OCI-M1 (cell line): ENCODE results near the gene NCF2.
A peak's percentile ranks its signal among the peaks of the same experiment; 100 is the strongest.
"Not testable (repeated sequence)": the region's sequence is repeated elsewhere in the genome, so short reads cannot be mapped to it uniquely, and the experiment has no call there.

Experiments used
- DNase-seq: peaks from one replicate; lab custom pipeline; 2025; lab: John Stamatoyannopoulos, UW

The NCF2 gene

DNA sequence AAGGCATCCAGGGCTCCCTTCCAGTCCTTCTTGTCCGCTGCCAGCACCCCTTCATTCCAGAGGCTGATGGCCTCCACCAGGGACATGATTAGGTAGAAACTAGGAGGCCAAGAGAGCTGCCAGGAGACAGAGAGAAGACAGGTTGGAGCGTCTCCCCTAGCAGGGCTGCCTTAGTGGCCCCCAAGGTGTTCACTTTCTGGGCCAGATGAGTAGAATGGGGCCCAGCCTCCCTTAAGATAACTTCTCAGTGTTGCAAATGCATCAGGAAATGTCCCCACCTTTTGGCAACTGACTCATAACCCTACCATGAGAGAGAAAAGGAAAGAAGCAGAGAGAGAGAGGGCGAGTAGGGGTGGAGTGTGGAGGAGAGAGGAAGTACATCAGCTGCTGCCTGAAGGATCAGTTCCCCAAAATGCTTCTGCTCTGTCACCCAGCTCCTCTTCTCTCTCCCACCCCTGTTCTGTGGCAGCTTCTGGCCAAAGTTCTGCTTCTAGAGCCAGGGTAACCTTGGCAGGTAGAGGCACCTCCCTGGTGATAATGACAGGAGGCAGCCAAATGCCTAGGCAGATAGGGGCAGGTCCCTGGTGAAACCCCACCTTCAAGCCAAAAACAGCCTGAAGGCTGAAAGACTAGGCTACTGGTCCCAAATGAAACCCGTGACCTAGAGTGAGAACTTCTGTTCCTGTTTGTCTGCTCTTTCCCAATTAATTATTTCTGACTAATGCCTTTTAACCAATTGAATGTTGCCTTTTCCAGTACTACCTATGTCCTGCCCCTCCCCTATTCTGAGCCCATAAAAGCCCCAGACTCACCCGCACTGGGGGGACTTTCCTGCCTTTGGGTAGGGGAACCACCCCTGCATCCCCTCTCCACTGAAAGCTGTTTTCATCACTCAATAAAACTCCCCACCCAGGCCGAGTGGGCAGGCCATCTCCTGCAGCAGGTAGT is at the start of gene NCF2:
Gene NCF2 (minus strand): TSS at position 216 of the 948 bp plus-strand sequence. CDS start 130 bp downstream, at position 86.
- peak; percentile 85 for DNase-seq

DNA sequence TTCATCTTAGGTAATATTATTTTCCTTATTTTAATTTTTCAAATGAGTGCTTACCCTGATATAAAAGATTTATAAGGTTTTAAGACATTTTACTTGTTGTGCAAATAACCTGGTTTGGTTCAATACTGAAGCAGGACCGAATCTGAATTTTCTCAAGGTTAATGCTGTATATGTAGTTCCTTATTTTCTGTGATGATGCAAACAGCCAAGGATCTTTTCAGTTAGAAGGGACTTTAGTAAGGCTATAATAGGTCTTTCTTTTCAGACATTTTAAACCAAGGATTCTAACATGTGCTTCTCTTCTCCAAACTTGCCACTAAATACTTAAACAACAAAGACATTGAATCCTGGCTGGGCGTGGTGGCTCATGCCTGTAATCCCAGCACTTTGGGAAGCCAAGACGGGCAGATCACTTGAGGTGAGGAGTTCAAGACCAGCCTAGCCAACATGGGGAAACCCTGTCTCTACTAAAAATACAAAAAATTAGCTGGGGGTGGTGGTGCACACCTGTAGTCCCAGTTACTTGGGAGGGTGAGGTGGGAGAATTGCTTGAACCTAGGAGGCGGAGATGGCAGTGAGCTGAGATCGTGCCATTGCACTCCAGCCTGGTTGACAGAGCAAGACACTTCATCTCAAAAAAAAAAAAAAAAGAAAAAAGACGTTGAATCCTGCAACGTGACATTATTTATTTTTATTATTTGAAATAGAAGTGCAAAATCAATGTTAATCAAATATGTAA is 48.6 kb upstream of the NCF2 start:
- no peak for DNase-seq

- DNase-seq = no peak
These were observed 46.5 kb upstream of the NCF2 start for GRCh38 chr1:183636783-183637182.

DNA sequence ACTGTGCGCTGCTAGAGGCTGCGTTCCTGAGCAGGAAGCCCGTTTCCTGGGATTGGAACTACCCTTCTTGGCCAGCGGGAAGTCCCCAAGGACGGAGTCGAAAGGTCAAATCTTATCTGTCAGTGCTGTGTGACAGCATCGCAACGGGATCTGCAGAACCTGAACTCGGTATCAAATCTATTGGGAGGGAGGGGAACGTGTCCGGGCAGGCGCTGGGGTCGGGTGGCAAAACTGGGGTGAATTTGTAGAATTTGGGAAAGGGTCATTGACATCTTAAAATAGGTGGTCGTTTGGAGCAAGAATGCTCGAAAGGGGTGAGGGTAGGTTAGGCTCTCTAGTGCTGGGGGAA is 46.0 kb upstream of the NCF2 start:
- no peak for DNase-seq

- DNase-seq = peak; percentile 98
These were observed 45.5 kb upstream of the NCF2 start, which contains the start of gene ARPC5 for GRCh38 chr1:183635606-183636333. ARPC5 (minus strand) TSS chr1:183635783; CDS start chr1:183635659, 124 bp downstream.

DNA sequence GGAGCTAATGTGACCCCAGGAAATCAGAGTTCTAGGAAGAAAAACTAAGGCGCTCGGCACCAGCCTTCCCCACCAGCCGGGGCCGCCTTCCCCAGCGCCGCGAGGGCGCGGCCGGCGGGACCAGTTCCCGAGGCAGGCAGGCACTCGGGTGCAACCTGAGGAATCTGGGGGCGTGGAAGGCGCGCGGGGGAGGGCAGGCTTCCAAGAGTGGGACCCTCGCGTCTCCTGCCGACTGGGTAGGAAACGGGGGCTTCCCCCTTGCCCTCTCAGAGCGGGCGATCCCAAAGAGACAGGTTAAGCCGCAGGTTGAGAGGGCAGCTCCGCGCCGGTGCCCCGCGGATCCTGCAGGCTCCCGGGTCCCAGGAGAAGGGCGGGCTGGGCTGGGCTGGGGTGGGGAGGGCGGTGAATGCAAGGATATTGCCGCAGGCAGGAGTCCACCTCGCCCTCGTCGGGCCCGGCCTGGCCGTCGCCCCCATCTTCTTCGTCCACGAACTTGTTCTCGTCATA is 44.9 kb upstream of the NCF2 start:
- peak; percentile 47 for DNase-seq

DNA sequence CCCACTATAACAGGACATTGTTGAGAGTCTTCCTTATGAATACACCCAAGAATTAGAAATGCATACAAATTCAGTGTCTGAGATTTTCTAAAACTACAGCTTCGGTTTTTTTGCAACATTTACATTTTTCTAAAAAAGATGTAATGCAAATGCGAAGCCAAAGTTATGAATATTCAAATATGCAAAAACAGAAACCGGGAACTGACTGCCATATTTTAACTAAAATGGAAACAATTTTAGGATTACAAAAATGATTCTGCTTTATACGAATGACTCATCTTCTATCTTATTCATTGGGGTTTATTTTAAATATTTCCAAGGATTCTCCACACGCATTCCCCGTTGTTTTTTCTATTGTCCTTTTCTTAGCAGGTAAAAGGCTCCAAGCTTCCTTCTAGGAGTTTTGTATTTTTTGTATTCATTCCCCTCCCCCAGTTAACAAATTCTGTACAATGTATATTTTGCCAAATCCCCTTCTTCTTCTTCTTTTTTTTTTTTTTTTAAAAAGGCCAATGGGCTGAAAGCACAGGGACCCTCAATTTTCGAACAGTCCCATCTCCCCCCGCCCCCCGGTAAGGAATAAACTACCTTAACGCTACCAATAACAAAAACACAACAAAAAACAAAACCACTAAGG is 44.3 kb upstream of the NCF2 start:
- DNase-seq = peak; percentile 25

DNA sequence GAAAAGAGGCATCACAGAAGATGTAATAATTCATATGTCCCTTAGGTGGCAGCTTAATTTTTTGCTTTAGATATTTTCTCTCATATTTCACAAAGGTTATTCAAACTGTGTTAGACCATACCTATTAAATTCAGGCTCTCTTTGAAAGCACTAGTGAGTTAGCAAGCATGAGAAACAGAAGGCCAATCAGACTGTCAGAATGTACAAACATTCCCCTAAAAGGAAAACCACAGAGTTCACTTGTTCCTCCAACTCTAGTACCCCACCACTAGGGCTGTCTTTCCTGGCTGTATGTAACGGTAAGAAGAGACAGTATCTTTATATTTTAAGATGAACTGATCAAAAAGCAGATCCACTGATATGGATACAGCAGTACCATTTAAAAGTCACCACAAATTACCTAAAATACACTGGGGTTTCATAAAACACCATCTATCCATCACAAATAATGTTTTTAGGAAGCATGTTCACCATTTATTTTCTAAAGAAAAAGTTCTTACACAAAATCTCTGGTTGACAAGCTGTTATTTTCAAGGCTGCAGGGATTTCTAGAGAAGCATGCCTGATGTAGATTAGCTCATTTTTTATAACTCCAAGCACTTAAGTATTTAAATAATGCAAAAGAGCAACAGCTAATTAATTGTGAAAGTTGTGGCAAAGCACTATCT is 43.6 kb upstream of the NCF2 start:
- DNase-seq = peak; percentile 90

GRCh38 chr1:183632964-183633363 is 42.7 kb upstream of the NCF2 start:
- DNase-seq = no peak

DNA sequence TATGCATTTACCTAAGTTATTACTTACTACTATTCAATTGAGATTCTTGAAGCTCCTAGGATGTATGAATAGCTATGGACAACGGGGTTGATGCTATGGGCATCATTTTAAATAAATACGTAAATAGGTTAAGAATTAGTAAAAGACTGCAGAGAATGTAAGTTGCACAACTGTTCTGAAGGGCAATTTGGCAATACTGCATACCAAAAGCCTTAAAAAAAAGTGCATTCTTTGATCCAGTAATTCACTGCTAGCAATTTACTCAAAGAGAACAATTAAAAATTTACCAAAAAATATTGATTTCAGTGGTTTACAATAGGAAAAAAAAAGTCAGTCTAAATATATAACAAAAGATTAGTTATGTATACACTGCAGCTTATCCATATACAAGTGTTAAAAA is 41.9 kb upstream of the NCF2 start:
- no peak for DNase-seq

DNA sequence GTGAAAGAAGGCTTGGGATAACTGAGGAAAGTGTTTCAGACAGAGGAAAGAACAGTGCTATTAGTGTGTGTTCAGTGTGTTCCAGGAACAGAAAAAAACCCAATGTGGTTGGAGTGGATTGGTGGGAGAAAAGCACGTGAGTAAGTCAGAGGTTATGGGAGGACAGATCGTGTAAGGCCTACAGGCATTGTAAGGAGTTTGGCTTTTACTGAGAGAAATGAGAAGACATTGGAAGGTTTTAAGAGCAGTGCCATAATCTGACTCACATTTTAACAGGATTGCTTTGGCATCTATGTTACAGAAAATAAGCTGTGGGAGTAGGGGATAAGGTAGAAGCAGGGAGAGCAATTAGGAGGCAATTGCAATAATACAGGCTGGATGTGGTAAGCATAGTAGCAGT is 40.5 kb upstream of the NCF2 start:
- DNase-seq = no peak

DNA sequence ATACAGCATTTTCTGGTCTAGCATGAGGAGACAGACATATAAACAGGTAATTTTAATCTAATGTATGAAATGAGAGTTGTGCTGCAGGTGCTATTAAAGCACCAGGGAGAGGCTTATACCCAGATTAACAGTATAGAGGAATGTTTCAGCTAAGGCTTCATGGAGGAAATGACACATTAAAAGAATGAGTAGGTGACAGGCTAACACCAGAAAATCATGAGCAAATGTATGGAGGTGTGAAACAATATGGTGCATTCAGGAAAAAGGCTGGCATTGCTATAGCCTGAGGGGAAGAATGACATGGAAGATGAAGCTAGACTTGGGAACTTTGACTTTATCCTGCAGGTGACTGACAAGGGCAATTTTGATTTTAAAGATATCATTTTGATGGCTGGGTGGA is 38.3 kb upstream of the NCF2 start:
- DNase-seq = no peak

DNA sequence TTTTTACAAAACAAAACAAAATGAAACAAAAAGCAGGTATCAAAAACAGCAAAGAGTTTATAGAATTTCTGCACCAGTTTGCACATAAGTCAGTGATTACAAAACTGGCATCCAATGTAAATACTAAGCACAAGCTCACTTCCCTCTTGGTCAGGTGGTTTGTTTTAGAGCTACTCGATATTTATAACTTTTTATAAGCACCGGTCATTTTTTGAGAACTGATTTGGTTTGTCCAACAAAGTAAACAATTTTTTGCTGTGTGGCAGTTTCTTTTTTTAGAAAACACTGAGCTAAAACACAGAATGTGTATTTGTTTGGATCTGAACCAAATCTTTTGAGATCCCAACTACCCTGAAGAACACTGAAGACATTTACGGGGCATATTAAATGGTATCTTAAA is 36.0 kb upstream of the NCF2 start:
- DNase-seq = not testable (repeated sequence)

DNA sequence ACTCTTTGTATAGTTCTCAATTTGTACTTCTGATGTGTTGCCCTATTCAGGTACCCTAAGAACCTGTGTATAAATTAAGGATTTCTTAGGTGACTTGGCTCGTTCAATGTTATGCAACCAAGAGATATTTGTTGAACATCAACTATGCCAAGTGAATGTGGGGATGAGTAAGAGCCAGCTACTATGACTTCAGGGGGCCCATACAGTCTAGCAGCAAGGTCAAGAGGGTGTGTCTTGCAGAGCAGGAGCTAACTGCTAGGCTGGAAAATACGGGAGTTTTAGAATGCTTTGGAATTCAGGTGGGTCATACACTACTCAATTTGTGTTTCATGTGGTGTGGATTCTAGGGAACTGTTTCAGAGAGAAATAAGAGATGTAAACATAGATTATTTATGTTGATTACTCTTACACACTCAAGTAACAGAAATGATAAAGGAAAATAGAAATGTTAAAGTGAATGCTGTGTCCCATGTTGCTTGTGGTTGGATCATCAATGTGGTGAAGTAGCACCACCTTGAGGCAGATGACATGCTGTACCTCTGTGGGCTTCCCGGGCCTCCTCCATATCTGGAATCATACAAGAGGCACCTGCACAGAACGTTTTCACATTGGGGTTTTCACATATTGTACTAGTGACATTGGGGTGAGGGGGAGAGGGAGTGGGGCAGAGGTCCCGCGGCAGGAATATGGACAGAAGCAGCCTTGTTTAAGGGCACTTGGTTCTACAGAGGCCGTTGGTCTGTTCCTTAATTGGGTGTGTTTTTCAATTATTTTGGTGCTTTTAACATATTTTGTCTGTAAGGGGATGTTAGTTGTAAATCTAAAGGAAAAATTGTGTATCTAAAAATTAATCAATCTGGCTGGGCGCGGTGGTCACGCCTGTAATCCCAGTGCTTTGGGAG is 32.9 kb upstream of the NCF2 start:
- peak; percentile 80 for DNase-seq

- DNase-seq = peak; percentile 46
These were observed 31.8 kb upstream of the NCF2 start for GRCh38 chr1:183622013-183622412.

DNA sequence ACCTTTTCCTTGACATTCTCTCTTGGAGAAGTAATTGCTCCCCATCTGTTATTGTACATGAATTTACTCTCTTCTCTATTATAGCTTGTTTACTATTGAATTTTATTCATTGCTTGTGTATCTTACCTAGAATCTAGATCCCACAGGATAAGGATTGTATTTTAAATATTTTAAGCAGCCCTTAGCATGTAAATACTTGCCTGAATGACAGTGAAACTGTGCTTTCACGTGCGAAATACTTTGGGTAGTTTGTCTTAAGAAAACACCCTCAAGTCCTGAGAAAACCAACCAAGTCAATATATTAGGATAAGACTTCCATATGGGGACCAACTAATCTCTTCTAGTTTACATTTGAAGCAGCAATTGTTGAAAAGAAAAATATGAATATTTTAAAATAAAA is 30.1 kb upstream of the NCF2 start:
- no peak for DNase-seq

- DNase-seq = no peak
These were observed 29.5 kb upstream of the NCF2 start for GRCh38 chr1:183619781-183620180.

- DNase-seq = not testable (repeated sequence)
These were observed 27.9 kb upstream of the NCF2 start for GRCh38 chr1:183618202-183618601.

GRCh38 chr1:183612975-183613374 is 22.7 kb upstream of the NCF2 start:
- DNase-seq = not testable (repeated sequence)

DNA sequence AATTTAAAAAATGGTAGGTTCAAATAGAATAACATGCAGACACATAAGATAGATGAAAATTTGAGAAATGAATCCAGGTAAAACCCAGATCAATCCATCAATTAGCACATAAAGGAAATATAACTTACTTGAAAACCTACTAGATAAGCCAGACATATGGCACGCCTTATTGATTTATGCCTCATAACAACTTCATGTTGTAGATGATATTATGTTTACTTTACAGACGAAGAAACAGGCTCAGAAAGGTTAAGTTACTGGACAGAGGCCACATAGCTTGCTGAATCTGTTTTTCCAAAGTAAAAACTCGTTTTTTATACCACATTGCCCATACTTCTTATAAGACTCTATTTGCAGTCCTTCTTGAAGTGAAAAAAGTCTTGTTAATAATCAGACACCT is 22.1 kb upstream of the NCF2 start:
- no peak for DNase-seq
